ENCODE data around the gene DTX3.

Gene DTX3

GRCh38 chr12:57584050-57584449, 20.6 kb upstream of the DTX3 start:
- no peaks in the 10 kb centered on the region for H3K4me1 ChIP-seq (ENCODE audit: control insufficient read depth, insufficient read depth, low read length)
- H3K27ac ChIP-seq (ENCODE audit: extremely low read depth, low read depth, low read length) = no peak overlapping the region
- ChIA-PET CTCF (interaction anchor here (0.7 to 6.6 kb wide), 32 partner anchors 9 to 158 kb away, joined by 3 to 113 read pairs (median 7); partner anchors contain the start of genes ARHGEF25, B4GALNT1 and DCTN2), POLR2A (interaction anchor here (1.2 to 1.5 kb wide), 2 partner anchors 27 to 49 kb away, joined by 3 read pairs; partner anchors contain the start of genes ARHGEF25 and B4GALNT1)
- peaks cover 0 to 29% of the 10 kb centered on the region in 2 experiments; a peak in 2 of 3 replicates for H3K36me3 ChIP-seq (ENCODE audit: control insufficient read depth in 2 of 2, insufficient read depth in 1 of 2, low read length in 2 of 2)
- H3K4me3 ChIP-seq (ENCODE audit: low read depth, low read length) = no peak overlapping the region
- no peaks in the 10 kb centered on the region for H3K9me3 ChIP-seq (ENCODE audit: control insufficient read depth, insufficient read depth, low read depth, low read length)
- no peak for TF ChIP-seq ZNF24 (tag by site-specific recombination; IDR thresholded peaks at IDR 0.05)
- no peak for TF ChIP-seq ZNF624 (tag by site-specific recombination; IDR thresholded peaks at IDR 0.05)
- TF ChIP-seq ZNF202 (tag by site-specific recombination; IDR thresholded peaks at IDR 0.05; ENCODE audit: borderline replicate concordance) = no peak
- no peak for TF ChIP-seq ZNF76 (tag by site-specific recombination; IDR thresholded peaks at IDR 0.05; ENCODE audit: borderline replicate concordance, low read depth)
- TF ChIP-seq ZNF416 (tag by site-specific recombination; IDR thresholded peaks at IDR 0.05) = no peak
- no peak for TF ChIP-seq ZNF223 (tag by site-specific recombination; IDR thresholded peaks at IDR 0.05)
- no peak for TF ChIP-seq ZNF112 (tag by site-specific recombination; IDR thresholded peaks at IDR 0.05)
- no peak for TF ChIP-seq ZNF433 (tag by site-specific recombination; IDR thresholded peaks at IDR 0.05; ENCODE audit: low read depth)
- no peak for TF ChIP-seq ZNF138 (tag by site-specific recombination; IDR thresholded peaks at IDR 0.05; ENCODE audit: borderline replicate concordance)
- no peak for TF ChIP-seq ZBTB10 (tag by site-specific recombination; IDR thresholded peaks at IDR 0.05)

- TF ChIP-seq, protein P1, sequence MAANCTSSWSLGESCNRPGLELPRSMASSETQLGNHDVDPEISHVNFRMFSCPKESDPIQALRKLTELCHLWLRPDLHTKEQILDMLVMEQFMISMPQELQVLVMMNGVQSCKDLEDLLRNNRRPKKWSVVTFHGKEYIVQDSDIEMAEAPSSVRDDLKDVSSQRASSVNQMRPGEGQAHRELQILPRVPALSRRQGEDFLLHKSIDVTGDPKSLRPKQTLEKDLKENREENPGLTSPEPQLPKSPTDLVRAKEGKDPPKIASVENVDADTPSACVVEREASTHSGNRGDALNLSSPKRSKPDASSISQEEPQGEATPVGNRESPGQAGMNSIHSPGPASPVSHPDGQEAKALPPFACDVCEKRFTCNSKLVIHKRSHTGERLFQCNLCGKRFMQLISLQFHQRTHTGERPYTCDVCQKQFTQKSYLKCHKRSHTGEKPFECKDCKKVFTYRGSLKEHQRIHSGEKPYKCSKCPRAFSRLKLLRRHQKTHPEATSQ (tag by site-specific recombination; IDR thresholded peaks at IDR 0.05) = no peak
- no peak for TF ChIP-seq ZNF585B (tag by site-specific recombination; IDR thresholded peaks at IDR 0.05)
- no peak for TF ChIP-seq ZBTB17 (tag by site-specific recombination; IDR thresholded peaks at IDR 0.05)
- TF ChIP-seq ELK4 (IDR thresholded peaks at IDR 0.05; ENCODE audit: borderline replicate concordance, low read depth, low read length) = no peak
- no peak for TF ChIP-seq WT1 (tag by site-specific recombination; IDR thresholded peaks at IDR 0.05)
- Histone ChIP-seq H3K36me3 (ENCODE audit: control insufficient read depth in 2 of 2, insufficient read depth in 1 of 2, low read length in 2 of 2) (peaks cover 0 to 29% of the 10 kb centered on the region in 2 experiments; a peak in 1 of 3 replicates), H3K9me3 (ENCODE audit: control insufficient read depth, insufficient read depth, low read depth, low read length) (no peaks in the 10 kb centered on the region), H3K4me1 (ENCODE audit: control insufficient read depth, insufficient read depth, low read length) (no peaks in the 10 kb centered on the region), H3K4me3 (ENCODE audit: low read depth, low read length) (no peak overlapping the region), H3K27ac (ENCODE audit: extremely low read depth, low read depth, low read length) (no peak overlapping the region)
- ChIA-PET CTCF (interaction anchor here (0.6 to 6.6 kb wide), 18 partner anchors 8 to 174 kb away, joined by 3 to 113 read pairs (median 9); partner anchors contain the start of gene B4GALNT1), POLR2A (interaction anchor here (0.6 to 1.5 kb wide), 3 partner anchors 26 to 48 kb away, joined by 3 to 4 read pairs (median 3); partner anchors contain the start of genes ARHGEF25 and B4GALNT1)
These were observed 19.9 kb upstream of the DTX3 start for GRCh38 chr12:57584690-57585089.

GRCh38 chr12:57585156-57585555, 19.5 kb upstream of the DTX3 start:
- CTCF ChIA-PET = interaction anchor here (0.6 to 6.6 kb wide), 12 partner anchors 8 to 175 kb away, joined by 3 to 113 read pairs (median 22); partner anchors contain the start of gene B4GALNT1
- Histone ChIP-seq H3K4me3 (ENCODE audit: low read depth, low read length) (no peak overlapping the region), H3K4me1 (ENCODE audit: control insufficient read depth, insufficient read depth, low read length) (no peaks in the 10 kb centered on the region), H3K36me3 (ENCODE audit: control insufficient read depth in 2 of 2, insufficient read depth in 1 of 2, low read length in 2 of 2) (peaks cover 0 to 29% of the 10 kb centered on the region in 2 experiments; a peak in 1 of 3 replicates), H3K27ac (ENCODE audit: extremely low read depth, low read depth, low read length) (no peak overlapping the region), H3K9me3 (ENCODE audit: control insufficient read depth, insufficient read depth, low read depth, low read length) (no peaks in the 10 kb centered on the region)
- POLR2A ChIA-PET = interaction anchor here (0.6 kb wide), 2 partner anchors 33 to 1612 kb away, joined by 3 to 4 read pairs; no protein-coding TSS in a partner anchor
- no peak for TF ChIP-seq BCL11A (tag by site-specific recombination; IDR thresholded peaks at IDR 0.05; ENCODE audit: low read depth)
- no peak for TF ChIP-seq ZNF501 (tag by site-specific recombination; IDR thresholded peaks at IDR 0.05)
- TF ChIP-seq, protein P2, sequence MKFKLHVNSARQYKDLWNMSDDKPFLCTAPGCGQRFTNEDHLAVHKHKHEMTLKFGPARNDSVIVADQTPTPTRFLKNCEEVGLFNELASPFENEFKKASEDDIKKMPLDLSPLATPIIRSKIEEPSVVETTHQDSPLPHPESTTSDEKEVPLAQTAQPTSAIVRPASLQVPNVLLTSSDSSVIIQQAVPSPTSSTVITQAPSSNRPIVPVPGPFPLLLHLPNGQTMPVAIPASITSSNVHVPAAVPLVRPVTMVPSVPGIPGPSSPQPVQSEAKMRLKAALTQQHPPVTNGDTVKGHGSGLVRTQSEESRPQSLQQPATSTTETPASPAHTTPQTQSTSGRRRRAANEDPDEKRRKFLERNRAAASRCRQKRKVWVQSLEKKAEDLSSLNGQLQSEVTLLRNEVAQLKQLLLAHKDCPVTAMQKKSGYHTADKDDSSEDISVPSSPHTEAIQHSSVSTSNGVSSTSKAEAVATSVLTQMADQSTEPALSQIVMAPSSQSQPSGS (tag by site-specific recombination; IDR thresholded peaks at IDR 0.05; ENCODE audit: low read depth) = no peak
- no peak for TF ChIP-seq ZNF585B (tag by site-specific recombination; IDR thresholded peaks at IDR 0.05)
- TF ChIP-seq ZNF692 (tag by site-specific recombination; IDR thresholded peaks at IDR 0.05) = no peak
- TF ChIP-seq ZBTB48 (tag by site-specific recombination; IDR thresholded peaks at IDR 0.05) = no peak
- no peak for TF ChIP-seq YY2 (tag by site-specific recombination; IDR thresholded peaks at IDR 0.05)
- no peak for TF ChIP-seq ZNF777 (tag by site-specific recombination; IDR thresholded peaks at IDR 0.05; ENCODE audit: borderline replicate concordance)
- TF ChIP-seq YY1 (tag by site-specific recombination; IDR thresholded peaks at IDR 0.05) = no peak
- no peak for TF ChIP-seq ZNF350 (tag by site-specific recombination; IDR thresholded peaks at IDR 0.05)
